ENCODE data around the gene EXOSC7.

The EXOSC7 gene

GRCh38 chr3:45056608-45057301 is 80.7 kb downstream of the EXOSC7 start:
- no peak for DNase-seq

DNA sequence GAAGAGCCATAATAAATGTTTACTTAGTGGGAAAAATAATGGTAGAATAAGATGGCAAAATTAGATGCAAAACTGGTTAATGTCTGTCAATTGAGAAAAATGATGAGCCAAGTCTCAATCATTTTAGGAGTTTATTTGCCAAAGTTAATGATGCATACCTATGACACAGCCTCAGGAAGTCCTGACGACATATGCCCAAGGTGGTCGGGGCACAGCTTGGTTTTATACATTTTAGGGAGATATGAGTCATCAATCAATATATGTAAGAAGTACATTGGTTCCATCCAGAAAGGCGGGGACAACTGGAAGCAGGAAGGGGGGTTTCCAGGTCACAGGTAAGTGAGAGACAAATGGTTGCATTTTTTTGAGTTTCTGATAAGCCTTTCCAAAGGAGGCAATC is 81.5 kb downstream of the EXOSC7 start:
- peak in 1 of 2 experiments; percentile 39 for DNase-seq

GRCh38 chr3:45059132-45059531 is 83.1 kb downstream of the EXOSC7 start:
- no peak for DNase-seq

- no peak for DNase-seq
These were observed 84.3 kb downstream of the EXOSC7 start for GRCh38 chr3:45060165-45060892.

Data from stimulated activated CD4-positive, alpha-beta T cell treated with anti-CD3 and anti-CD28 coated beads, Interleukin-4, amount 100 ng/mL, for 4 hours (primary cell).